Mucosa of rectum (tissue), 2 donors: ENCODE measurements around the gene KLF16.

Experiments used
- H3K27ac ChIP-seq, 2 donors: one replicate each; pipeline ENCODE4 v1.7.0; 2013; ENCODE audit warnings: inconsistent platforms in 2 of 2, low read depth in 2 of 2, low read length in 2 of 2
- H3K27me3 ChIP-seq, 2 donors: one replicate each; pipeline ENCODE4 v1.7.0; 2013; ENCODE audit warnings: low read length in 2 of 2; ENCODE audit not compliant: control insufficient read depth in 2 of 2, insufficient read depth in 2 of 2
- H3K36me3 ChIP-seq, 2 donors: one replicate each; pipeline ENCODE4 v1.7.0; 2013; ENCODE audit warnings: low read length in 2 of 2; ENCODE audit not compliant: control insufficient read depth in 2 of 2, insufficient read depth in 2 of 2
- H3K4me1 ChIP-seq, 2 donors: one replicate each; pipeline ENCODE4 v1.7.0; 2013; ENCODE audit warnings: low read length in 2 of 2, mild to moderate bottlenecking in 1 of 2; ENCODE audit not compliant: control insufficient read depth in 2 of 2, insufficient read depth in 2 of 2
- H3K4me3 ChIP-seq, 2 donors: one replicate each; pipeline ENCODE4 v1.7.0; 2013; ENCODE audit warnings: low read length in 2 of 2
- H3K9ac ChIP-seq, 2 donors: one replicate each; pipeline ENCODE4 v1.7.0; 2013; ENCODE audit warnings: low read length in 2 of 2, low read depth in 1 of 2, mild to moderate bottlenecking in 1 of 2
- H3K9me3 ChIP-seq, 2 donors: one replicate each; pipeline ENCODE4 v1.7.0; 2013; ENCODE audit warnings: low read length in 2 of 2; ENCODE audit not compliant: control insufficient read depth in 2 of 2
- donor health status: healthy.
- donor health status: Normal muscosa, but diverticular disease.

Gene KLF16

DNA sequence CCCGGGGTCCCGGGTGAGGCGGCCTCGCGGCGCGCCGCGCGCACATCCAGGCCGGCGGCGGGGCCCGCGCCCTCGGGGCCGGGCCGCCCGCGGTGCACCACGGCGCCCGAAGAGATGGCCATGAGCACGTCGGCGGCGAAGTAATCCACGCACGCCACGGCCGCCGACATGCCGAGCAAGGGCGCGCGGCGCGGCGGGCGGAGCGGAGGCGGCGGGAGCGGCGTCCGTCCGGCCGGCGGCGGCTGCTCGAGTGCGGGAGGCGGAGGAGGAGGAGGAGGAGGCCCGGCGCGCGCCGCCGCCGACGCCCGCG, at the start of gene KLF16:
Gene KLF16, minus strand, starts transcription at position 252 of the 310 bp plus-strand sequence. Its CDS starts 82 bp downstream, at position 170.
- no peaks in the 10 kb centered on the region for H3K9me3 ChIP-seq
- peak within 1 kb of the TSS; percentile 74 to 81 for H3K9ac ChIP-seq

DNA sequence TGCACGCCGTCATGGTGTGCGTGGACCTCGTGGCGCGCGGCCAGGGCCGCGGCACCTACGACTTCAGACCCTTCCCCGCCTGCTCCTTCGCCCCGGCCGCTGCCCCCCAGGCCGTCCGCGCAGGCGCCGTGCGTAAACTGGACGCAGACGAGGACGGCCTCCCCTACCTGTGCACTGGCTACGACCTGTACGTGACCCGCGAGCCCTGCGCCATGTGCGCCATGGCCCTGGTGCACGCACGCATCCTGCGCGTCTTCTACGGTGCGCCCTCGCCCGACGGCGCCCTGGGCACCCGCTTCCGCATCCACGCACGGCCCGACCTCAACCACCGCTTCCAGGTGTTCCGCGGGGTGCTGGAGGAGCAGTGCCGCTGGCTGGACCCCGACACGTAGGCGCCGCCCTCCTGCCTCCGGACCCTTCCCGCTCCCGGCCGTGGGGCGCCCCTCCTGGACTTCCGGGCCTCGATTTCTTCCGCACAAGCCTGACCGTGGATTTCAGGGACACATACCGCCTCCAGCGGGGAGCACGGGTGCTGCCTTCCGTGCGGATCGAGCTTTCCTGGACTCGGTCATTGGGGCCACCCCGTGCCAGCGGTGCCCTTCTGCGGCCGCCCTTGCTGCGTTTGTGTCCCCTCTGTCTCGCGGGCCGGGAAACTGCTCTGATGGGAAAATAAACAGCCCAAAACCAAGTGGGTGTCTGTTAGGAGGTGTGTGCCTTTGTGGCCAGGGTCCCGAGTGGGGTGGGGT, 49.6 kb upstream of the KLF16 start:
- Histone ChIP-seq H3K36me3 (peaks cover 13 to 20% of the 10 kb centered on the region in 2 donors), H3K4me3 (no peak overlapping the region), H3K27me3 (no peaks in the 10 kb centered on the region), H3K9ac (no peak overlapping the region), H3K9me3 (no peaks in the 10 kb centered on the region), H3K27ac (no peak overlapping the region), H3K4me1 (peaks cover 17 to 18% of the 10 kb centered on the region in 2 donors)

More for the DNA sequence above, at the start of gene KLF16:
- Histone ChIP-seq H3K36me3 (no peaks in the 10 kb centered on the region), H3K27ac (peak within 1 kb of the TSS; percentile 91), H3K27me3 (no peaks in the 10 kb centered on the region), H3K4me3 (peak within 1 kb of the TSS; percentile 73 to 82), H3K4me1 (peaks cover 41 to 45% of the 10 kb centered on the region in 2 donors)

DNA sequence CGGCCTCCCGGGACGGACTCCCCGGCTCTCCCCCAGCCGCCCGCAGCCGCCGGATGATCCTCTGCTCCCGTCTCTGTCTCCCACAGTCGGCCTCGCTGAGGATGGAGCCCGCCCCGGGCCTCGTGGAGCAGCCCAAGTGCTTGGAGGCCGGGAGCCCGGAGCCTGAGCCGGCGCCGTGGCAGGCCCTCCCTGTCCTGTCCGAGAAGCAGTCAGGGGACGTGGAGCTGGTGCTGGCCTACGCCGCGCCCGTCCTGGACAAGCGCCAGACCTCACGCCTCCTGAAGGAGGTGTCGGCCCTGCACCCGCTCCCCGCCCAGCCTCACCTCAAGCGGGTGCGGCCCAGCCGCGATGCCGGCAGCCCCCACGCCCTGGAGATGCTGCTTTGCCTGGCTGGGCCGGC, 48.6 kb upstream of the KLF16 start:
- Histone ChIP-seq H3K4me1 (peaks cover 25 to 26% of the 10 kb centered on the region in 2 donors), H3K27ac (peak overlapping the region; percentile 43 to 65), H3K27me3 (no peaks in the 10 kb centered on the region), H3K9ac (peak overlapping the region in 1 of 2 donors; percentile 51), H3K9me3 (no peaks in the 10 kb centered on the region), H3K36me3 (peaks cover 8 to 19% of the 10 kb centered on the region in 2 donors), H3K4me3 (no peak overlapping the region)

DNA sequence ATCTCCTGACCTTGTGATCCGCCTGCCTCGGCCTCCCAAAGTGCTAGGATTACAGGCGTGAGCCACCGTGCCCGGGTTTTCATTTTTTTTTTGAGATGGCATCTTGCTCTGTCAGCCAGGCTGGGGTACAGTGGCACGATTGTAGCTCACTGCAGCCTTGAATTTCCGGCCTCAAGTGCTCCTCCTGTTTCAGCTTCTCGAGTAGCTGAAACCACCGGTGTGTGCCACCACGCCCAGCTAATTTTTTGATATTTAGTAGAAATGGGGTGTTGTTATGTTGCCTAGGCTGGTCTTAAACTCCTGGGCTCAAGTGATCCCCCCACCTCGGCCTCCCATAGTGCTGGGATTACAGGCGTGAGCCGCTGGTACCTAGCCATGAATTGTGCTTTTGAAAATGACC, 47.7 kb upstream of the KLF16 start:
- Histone ChIP-seq H3K27ac (no peak overlapping the region), H3K4me1 (peaks cover 26 to 29% of the 10 kb centered on the region in 2 donors), H3K36me3 (peaks cover 8 to 19% of the 10 kb centered on the region in 2 donors)

DNA sequence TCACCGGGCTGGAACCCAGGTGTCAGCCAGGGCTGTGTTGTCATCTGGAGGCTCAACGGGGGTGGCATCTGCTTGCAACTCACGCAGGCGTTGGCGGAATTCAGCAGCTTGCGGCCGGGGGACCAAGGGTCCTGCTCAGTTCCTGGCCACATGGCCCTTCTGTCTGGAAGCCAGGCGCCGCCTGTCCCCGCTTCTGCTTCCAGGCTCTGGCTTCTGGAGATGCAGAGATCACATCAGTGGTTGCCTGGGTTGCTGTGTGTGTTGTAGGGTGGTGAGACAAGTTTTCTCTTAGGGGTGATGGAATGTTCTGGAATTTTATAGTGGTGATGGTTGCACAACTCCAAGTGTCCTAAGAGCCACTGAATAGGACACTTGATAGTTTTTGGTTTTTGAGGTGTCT, 46.8 kb upstream of the KLF16 start:
- no peaks in the 10 kb centered on the region for H3K27me3 ChIP-seq
- H3K9ac ChIP-seq, result no peak overlapping the region
- peaks cover 6 to 19% of the 10 kb centered on the region in 2 donors for H3K36me3 ChIP-seq
- H3K4me3 ChIP-seq, result no peak overlapping the region
- H3K27ac ChIP-seq, result no peak overlapping the region
- no peaks in the 10 kb centered on the region for H3K9me3 ChIP-seq
- peaks cover 32 to 35% of the 10 kb centered on the region in 2 donors for H3K4me1 ChIP-seq

More for the DNA sequence above, 47.7 kb upstream of the KLF16 start:
- Histone ChIP-seq H3K4me3 (no peak overlapping the region), H3K9ac (no peak overlapping the region), H3K9me3 (no peaks in the 10 kb centered on the region), H3K27me3 (no peaks in the 10 kb centered on the region)

DNA sequence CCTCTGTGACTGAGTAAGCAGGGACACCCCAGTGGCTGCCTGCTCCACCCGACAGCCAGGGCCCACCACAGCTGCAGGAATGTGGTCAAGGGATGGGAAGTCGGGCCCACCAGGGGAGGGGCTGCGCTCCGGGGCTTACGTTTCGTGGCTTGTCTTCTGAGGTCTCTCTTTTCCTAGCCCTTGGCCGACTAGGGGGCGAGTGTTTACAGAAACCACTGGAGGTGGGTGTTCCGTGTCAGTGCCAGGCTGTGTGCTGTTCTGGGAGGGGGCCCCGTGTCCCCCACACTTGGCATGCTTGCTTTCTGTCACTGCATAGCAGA, 46.3 kb upstream of the KLF16 start:
- H3K36me3 ChIP-seq, result peaks cover 5 to 17% of the 10 kb centered on the region in 2 donors
- H3K27ac ChIP-seq, result no peak overlapping the region
- no peaks in the 10 kb centered on the region for H3K27me3 ChIP-seq
- H3K4me1 ChIP-seq, result peaks cover 34 to 37% of the 10 kb centered on the region in 2 donors
- H3K4me3 ChIP-seq, result peak overlapping the region in 1 of 2 donors; percentile 56
- H3K9ac ChIP-seq, result peak overlapping the region in 1 of 2 donors; percentile 8
- no peaks in the 10 kb centered on the region for H3K9me3 ChIP-seq

DNA sequence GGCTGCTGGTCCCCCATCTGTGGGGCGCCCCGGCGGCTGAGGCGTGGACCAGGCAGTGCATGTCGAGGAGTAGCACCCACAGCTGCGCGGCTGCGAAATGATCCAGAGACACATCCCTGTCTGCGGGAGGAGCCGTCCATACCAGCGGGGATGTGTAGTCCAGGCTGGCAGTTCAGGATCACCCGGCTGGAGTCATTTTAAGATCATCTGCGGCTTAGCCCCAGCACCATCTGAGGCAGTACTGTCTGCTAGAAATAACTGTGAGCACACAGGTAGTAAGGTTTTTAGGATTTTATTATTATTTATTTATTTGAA, 44.9 kb upstream of the KLF16 start:
- peak overlapping the region; percentile 65 to 87 for H3K9ac ChIP-seq

DNA sequence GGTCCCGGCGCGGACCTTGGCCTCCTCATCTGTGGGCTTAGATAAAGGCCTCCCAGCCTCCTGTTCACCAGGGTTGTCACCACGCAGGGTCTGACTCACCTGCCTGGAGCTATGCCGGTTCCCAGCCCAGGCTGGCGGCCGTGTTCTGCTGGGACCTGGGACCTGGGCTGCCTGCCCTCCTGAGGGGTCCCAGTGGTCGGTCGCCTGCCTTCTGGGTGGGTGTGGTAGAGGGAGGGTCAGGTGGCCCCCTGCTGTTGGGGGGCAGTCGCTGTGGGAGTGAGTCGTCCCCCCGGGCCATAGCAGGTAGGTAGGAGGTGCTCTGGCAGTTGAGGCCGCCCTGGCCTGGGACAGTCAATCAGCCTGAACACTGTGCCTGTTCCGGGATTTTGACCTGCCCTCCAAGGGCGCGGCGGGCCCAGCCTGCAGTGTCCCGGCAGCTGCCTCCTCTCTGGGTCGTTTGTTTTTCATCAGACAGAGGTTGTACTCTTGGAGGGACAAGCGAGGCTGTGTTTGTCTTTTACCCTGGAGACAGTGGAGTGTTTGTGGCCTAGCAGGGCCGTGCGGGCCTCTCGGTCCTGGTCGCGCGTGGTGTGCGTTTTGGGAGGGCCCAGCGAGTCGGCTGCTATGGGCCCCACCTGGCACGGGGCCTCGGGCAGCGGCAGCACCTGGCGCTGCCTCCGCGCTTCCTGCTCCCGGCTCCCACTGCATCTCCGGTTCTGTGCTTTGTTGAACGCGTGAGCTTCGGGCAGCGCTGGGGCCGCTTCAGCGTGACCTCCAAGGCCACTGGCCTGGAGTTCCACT, 44.4 kb upstream of the KLF16 start:
- Histone ChIP-seq H3K36me3 (peaks cover under 1 to 4% of the 10 kb centered on the region in 2 donors), H3K27me3 (no peaks in the 10 kb centered on the region), H3K27ac (peak overlapping the region; percentile 94 to 98), H3K4me3 (peak overlapping the region; percentile 64 to 68), H3K9ac (peak overlapping the region; percentile 65 to 87), H3K4me1 (peaks cover 41 to 45% of the 10 kb centered on the region in 2 donors), H3K9me3 (no peaks in the 10 kb centered on the region)

More for the DNA sequence above, 44.9 kb upstream of the KLF16 start:
- H3K4me3 ChIP-seq, result peak overlapping the region; percentile 64 to 68
- peaks cover 2 to 9% of the 10 kb centered on the region in 2 donors for H3K36me3 ChIP-seq
- H3K27me3 ChIP-seq, result no peaks in the 10 kb centered on the region
- peaks cover 39 to 42% of the 10 kb centered on the region in 2 donors for H3K4me1 ChIP-seq
- peak overlapping the region; percentile 94 to 98 for H3K27ac ChIP-seq
- no peaks in the 10 kb centered on the region for H3K9me3 ChIP-seq

DNA sequence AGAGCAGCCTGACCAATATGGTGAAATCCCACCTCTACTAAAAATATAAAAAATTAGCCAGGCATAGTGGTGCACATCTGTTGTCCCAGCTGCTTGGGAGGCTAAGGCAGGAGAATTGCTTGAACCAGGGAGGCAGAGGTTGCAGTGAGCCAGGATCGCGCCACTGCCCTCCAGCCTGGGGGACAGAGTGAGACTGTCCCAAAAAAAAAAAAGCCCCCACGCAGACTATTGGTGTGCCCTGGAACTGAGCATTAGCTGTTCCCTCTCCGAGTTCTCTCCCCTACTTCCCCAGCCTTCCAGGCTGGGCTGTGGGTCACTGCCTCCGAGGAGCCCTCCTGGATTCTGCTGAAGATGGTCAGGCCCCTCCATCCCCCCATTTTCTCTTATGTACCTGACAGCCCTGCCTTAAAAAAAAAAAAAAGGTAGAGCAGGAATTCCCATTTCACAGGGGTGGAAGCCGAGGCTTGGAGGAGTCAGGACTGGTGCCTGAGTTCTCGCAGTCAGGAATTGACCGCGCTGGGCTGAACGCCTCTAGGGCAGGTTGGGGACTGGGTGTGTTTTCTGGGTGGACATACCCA, 43.7 kb upstream of the KLF16 start:
- Histone ChIP-seq H3K9ac (peak overlapping the region; percentile 65 to 87), H3K27me3 (no peaks in the 10 kb centered on the region), H3K36me3 (no peaks in the 10 kb centered on the region), H3K4me1 (peaks cover 41 to 43% of the 10 kb centered on the region in 2 donors), H3K9me3 (no peaks in the 10 kb centered on the region), H3K4me3 (peak overlapping the region; percentile 64 to 68), H3K27ac (peak overlapping the region; percentile 94 to 98)

DNA sequence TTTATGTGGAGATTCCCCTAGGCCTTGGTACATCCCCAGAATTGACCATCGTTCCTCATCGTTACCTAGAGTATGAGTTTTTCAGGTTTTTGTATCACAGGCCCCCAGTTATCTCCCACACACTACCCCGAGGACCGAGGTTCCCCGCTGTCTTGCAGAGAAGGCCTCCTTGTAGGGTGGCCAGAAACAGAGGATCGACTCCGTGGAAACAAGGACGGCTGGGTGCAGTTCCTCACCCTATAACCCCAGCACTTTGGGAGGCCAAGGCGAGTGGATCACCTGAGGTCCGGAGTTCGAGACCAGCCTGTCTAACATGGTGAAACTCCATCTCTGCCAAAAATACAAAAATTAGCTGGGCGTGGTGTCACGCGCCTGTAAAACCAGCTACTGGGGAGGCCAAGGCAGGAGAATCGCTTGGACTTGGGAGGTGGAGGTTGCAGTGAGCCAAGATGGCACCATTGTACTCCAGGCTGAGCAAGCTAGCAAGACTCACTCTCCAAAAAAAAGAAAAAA, 42.5 kb upstream of the KLF16 start:
- Histone ChIP-seq H3K4me1 (peaks cover 39 to 42% of the 10 kb centered on the region in 2 donors), H3K36me3 (no peaks in the 10 kb centered on the region), H3K4me3 (peak overlapping the region; percentile 90 to 93), H3K27me3 (no peaks in the 10 kb centered on the region), H3K9ac (peak overlapping the region; percentile 74 to 77), H3K9me3 (no peaks in the 10 kb centered on the region), H3K27ac (peak overlapping the region; percentile 86 to 87)
